Stomach (tissue), 9 donors: ENCODE measurements around the gene HIP1. TPM values are rescaled to one million over a fixed set of nuclear protein-coding genes. Genes with fewer than 3 reads are reported as not detected.
"Not testable (repeated sequence)": the region's sequence is repeated elsewhere in the genome, so short reads cannot be mapped to it uniquely, and the experiment has no call there.

Experiments
- DNase-seq, 2 donors: peaks; one replicate each; pipeline versions ENCODE4 v3.0.0 to v3.0.0-alpha.2; 2013 to 2019
- H3K27ac ChIP-seq, 5 donors: fragments of 200-600 bp in 4 of 5; sonication (generic) in 4 of 5; one replicate each; pipeline ENCODE4 v1.5.1; 2013 to 2019; ENCODE audit warnings: mild to moderate bottlenecking in 1 of 5, moderate library complexity in 1 of 5
- H3K27me3 ChIP-seq, 3 donors: fragments of 200-600 bp; sonication (generic); one replicate each; pipeline ENCODE4 v1.5.1; 2017 to 2019; ENCODE audit warnings: mixed run types in 1 of 3
- H3K36me3 ChIP-seq, 4 donors: fragments of 200-600 bp; sonication (generic); 1 replicate in 3 of 4; 2 replicates in 1 of 4; pipeline ENCODE4 v1.5.1; 2016 to 2019
- H3K4me1 ChIP-seq, 4 donors: fragments of 200-600 bp; sonication (generic); one replicate each; pipeline ENCODE4 v1.5.1; 2016 to 2019
- H3K4me3 ChIP-seq, 4 donors: fragments of 200-600 bp; sonication (generic) in 3 of 4; one replicate each; pipeline ENCODE4 v1.5.1; 2016 to 2019; ENCODE audit warnings: mild to moderate bottlenecking in 1 of 4
- H3K9me3 ChIP-seq, 4 donors: fragments of 200-600 bp; sonication (generic); one replicate each; pipeline ENCODE4 v1.5.1; 2016 to 2019
- EP300 ChIP-seq: sonication (generic); formaldehyde crosslinking; IDR thresholded peaks from one replicate; pipeline ENCODE4 v1.6.1; 2017; ENCODE audit warnings: antibody characterized with exemption
- POLR2A ChIP-seq, 4 donors: fragments of 450-650 bp; IDR thresholded peaks; one replicate each; pipeline ENCODE4 v1.6.1; 2016; ENCODE audit warnings: antibody characterized with exemption in 4 of 4, control low read depth in 2 of 4, mild to moderate bottlenecking in 1 of 4, moderate library complexity in 1 of 4
- POLR2AphosphoS5 ChIP-seq, 3 donors: sonication (generic); formaldehyde crosslinking; IDR thresholded peaks; one replicate each; pipeline ENCODE4 v1.6.1; 2016; ENCODE audit warnings: antibody characterized with exemption in 3 of 3
- WGBS, 5 donors: extraction: QIAGEN DNeasy Blood & Tissue Kit in 3 of 5; methylation state at CpG; one replicate each; pipeline versions ENCODE4 v1.1.5 to v1.1.7; 2013 to 2018; 5-methylcytosine and 5-hydroxymethylcytosine counted together
- intact Hi-C: fragments of 100-400 bp; cut with DNase I; formaldehyde crosslinking; loops from one replicate; pipeline ENCODE4 v1.15.1; 2023; ENCODE audit warnings: low total_unique reads
- polyA plus RNA-seq, 3 donors: library from polyadenylated mRNA; stranded (reverse); fragments of 200-250 nt; gene quantifications; one replicate each; pipeline ENCODE4 v1.2.3, GENCODE V29; 2013
- total RNA-seq, 5 donors: library from RNA; depleted of rRNA; stranded (reverse); fragments of >200 nt; gene quantifications; one replicate each; pipeline versions ENCODE4 v1.1.0 to v1.2.3, GENCODE V29; 2014 to 2016
- TF ChIP-seq, protein P1 (sequence below), 7 experiments: fragments of 450-650 bp in 4 of 7; fragments of 200-600 bp in 3 of 7; sonication (generic) in 3 of 7; IDR thresholded peaks; one replicate each; pipeline ENCODE4 v1.5.1; 2016 to 2019; ENCODE audit warnings: antibody characterized with exemption in 7 of 7, control low read depth in 2 of 7, mild to moderate bottlenecking in 1 of 7
- donor health status: healthy with polysubstance abuse.
- donor health status: Bipolar disorder and iron deficiency.
- donor health status: healthy.

HIP1 gene
- total and polyA plus RNA-seq, 8 donors: 2.8 to 15.8 (median 6.8) TPM

DNA sequence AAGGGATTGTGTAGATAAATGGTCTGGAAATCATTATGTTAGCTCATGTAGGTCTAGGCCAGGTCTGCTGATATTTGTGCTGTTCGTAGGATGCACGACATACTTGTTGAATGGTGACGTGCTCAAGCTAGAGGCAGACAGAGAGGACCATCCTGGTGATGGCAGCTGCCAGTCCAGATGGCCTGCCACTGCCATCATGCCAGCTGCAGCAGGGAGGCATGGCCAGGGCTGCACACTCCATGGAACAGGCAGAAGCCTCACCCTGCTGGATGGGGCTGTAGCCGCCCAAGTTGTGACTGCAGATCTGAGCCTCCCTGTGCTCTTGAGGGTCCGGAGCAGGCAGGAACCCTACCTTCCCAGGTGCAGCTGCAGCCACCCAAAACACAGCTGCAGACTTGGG, 166.3 kb downstream of the HIP1 start:
- Histone ChIP-seq H3K4me1 (no peaks in the 10 kb centered on the region), H3K27me3 (no peaks in the 10 kb centered on the region), H3K36me3 (peaks cover 19 to 57% (median 54%) of the 10 kb centered on the region in 4 donors), H3K4me3 (no peak overlapping the region), H3K27ac (no peak overlapping the region), H3K9me3 (no peaks in the 10 kb centered on the region)
- 92 to 99% (median 96%) methylated on average over 4 to 5 of the region's 5 CpGs for WGBS, 5 donors
- TF ChIP-seq, protein P1, sequence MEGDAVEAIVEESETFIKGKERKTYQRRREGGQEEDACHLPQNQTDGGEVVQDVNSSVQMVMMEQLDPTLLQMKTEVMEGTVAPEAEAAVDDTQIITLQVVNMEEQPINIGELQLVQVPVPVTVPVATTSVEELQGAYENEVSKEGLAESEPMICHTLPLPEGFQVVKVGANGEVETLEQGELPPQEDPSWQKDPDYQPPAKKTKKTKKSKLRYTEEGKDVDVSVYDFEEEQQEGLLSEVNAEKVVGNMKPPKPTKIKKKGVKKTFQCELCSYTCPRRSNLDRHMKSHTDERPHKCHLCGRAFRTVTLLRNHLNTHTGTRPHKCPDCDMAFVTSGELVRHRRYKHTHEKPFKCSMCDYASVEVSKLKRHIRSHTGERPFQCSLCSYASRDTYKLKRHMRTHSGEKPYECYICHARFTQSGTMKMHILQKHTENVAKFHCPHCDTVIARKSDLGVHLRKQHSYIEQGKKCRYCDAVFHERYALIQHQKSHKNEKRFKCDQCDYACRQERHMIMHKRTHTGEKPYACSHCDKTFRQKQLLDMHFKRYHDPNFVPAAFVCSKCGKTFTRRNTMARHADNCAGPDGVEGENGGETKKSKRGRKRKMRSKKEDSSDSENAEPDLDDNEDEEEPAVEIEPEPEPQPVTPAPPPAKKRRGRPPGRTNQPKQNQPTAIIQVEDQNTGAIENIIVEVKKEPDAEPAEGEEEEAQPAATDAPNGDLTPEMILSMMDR (IDR thresholded peaks at IDR 0.05): no peak
- TF ChIP-seq POLR2AphosphoS5 (IDR thresholded peaks at IDR 0.05): no peak
- DNase-seq: no peak
- intact Hi-C loops: no loop called here

DNA sequence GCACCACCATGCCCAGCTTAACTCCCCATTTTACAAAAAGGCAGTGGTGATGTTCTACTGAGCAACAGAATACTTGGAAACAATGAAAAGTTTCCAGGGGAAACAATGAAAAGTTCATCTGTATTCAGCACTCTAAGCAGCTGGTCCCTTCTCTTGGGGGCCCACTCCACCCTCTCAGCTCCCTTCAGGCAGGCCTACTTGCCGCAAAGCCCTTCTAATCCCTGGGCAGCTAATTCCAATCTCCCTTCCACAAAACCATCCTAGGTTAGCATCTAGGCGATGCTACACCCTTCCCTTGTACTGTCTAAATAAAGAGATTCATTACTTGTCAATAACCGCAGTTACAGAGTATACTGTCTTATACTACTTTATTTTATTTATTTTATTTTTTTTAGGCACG, 167.5 kb downstream of the HIP1 start:
- Histone ChIP-seq H3K27me3 (no peaks in the 10 kb centered on the region), H3K36me3 (peaks cover 22 to 67% (median 63%) of the 10 kb centered on the region in 4 donors), H3K27ac (no peak overlapping the region), H3K4me3 (no peak overlapping the region), H3K9me3 (no peaks in the 10 kb centered on the region), H3K4me1 (no peaks in the 10 kb centered on the region)
- no peak for DNase-seq
- intact Hi-C loops: no loop called here
- 96 to 99% (median 97%) methylated on average over 4 of the region's 4 CpGs for WGBS, 5 donors
- TF ChIP-seq POLR2A (IDR thresholded peaks at IDR 0.05) (no peak), POLR2AphosphoS5 (IDR thresholded peaks at IDR 0.05) (no peak)

DNA sequence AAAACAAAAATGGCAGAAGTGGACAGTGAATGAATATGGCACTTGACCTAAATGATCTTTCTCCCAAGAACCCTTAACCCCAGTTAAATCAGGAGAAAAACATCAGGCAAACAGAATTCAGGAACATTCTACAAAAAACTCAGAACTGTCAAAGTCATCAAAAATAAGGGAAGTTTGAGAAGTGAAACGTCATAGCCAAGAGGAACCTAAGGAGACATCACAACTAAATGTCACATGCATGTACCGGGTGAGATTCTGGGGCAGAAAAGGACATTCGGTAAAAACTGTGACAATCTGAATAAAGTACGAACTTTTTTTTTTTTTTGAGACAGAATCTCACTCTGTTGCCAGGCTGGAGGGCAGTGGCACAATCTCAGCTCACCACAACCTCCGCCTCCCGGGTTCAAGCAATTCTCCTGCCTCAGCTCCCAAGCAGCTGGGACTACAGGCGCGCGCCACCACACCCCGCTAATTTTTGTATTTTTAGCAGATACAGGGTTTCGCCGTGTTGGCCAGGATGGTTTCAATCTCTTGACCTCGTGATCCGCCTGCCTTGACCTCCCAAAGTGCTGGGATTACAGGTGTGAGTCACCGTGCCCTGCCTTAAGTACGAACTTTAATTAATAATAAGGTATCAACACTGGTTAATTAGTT, 169.0 kb downstream of the HIP1 start:
- H3K27me3 ChIP-seq, H3K4me3 ChIP-seq, H3K9me3 ChIP-seq, intact Hi-C loops: not testable (repeated sequence)
- peak in 1 of 2 donors; percentile 17 for DNase-seq
- Histone ChIP-seq H3K27ac (peak overlapping the region in 2 of 5 donors; percentile 60), H3K36me3 (peaks cover 21 to 77% (median 66%) of the 10 kb centered on the region in 4 donors), H3K4me1 (peaks cover 0 to 12% (median 0%) of the 10 kb centered on the region in 4 donors)
- 89 to 94% (median 92%) methylated on average over 16 of the region's 16 CpGs for WGBS, 5 donors

DNA sequence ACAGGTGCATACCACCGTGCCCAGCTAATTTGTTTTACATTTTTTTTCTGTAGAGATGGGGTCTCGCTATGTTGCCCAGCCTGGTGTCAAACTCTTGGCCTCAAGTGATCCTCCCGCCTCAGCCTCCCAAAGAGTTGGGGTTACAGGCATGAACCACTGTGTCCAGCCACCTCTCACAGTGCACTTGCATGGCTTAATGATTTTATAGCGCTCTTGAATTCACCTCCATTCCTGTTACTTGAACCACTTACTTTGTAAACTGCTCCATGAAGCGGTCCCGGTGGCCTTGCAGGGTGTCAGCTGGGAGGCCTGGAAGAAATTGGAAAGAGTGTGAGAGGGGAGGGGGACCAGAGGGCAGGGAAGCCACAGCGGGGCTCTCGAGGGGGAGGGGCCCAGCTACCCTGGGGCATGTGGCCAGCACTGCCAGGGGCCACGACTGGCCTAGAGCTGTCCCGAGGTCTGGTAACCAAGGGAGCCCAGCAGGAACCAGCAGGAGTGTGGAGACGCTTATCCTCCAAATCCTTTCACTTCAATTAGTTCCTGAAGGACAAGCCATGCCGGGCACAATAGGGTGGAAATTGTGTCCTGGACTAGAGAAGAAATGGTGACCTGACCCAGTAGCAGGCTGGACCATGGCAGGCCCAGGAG, 170.7 kb downstream of the HIP1 start:
- DNase-seq: no peak
- Histone ChIP-seq H3K27me3 (no peaks in the 10 kb centered on the region), H3K4me3 (no peak overlapping the region), H3K36me3 (peaks cover 19 to 83% (median 67%) of the 10 kb centered on the region in 4 donors), H3K9me3 (no peaks in the 10 kb centered on the region), H3K4me1 (peaks cover 0 to 17% (median 0%) of the 10 kb centered on the region in 4 donors), H3K27ac (no peak overlapping the region)
- TF ChIP-seq EP300: no peak
- TF ChIP-seq, protein P1 (IDR thresholded peaks at IDR 0.05): no peak
- no peak for TF ChIP-seq POLR2A (IDR thresholded peaks at IDR 0.05)
- TF ChIP-seq POLR2AphosphoS5 (IDR thresholded peaks at IDR 0.05): no peak
- intact Hi-C loops: no loop called here
- WGBS, 5 donors: 91 to 95% (median 94%) methylated on average over 12 of the region's 12 CpGs

DNA sequence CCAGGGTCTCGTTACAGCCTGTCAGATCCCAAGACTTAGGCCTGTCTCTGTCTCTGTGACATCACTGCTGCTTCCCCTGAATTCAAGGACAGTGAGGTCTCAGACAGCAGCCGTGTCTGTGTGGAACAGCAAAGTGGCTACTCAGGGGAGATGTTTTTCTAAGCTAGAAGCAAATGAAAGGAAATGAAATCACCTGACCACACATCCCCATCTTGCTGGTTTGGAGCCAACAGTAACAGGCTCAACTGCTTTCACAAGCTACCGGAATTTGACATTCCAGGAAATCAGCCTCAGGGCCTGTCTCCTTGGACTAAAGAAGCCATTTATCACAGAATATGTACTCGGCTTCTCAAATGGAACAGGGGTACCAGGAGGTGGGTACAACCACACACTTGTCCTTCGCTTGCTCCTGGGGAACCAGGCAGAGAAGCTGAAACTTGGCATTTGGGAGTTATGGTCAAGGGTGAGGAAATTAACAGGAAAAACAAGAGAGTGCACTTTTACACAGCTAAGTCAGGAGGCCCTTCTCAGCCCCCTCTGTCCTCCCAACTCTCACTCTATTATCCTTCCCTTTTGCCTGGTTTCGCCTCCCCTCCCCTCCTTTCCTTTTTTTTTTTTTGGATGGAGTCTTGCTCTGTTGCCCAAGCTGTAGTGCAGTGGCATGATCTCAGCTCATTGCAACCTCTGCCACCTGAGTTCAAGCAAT, 173.5 kb downstream of the HIP1 start:
- intact Hi-C loops: no loop called here
- no peaks in the 10 kb centered on the region for H3K9me3 ChIP-seq
- H3K36me3 ChIP-seq: peaks cover 14 to 92% (median 70%) of the 10 kb centered on the region in 4 donors
- H3K27me3 ChIP-seq: no peaks in the 10 kb centered on the region
- 41 to 61% (median 47%) methylated on average over 6 of the region's 6 CpGs for WGBS, 5 donors
- TF ChIP-seq, protein P1 (IDR thresholded peaks at IDR 0.05): no peak
- no peak for TF ChIP-seq POLR2A (IDR thresholded peaks at IDR 0.05)
- no peak for TF ChIP-seq POLR2AphosphoS5 (IDR thresholded peaks at IDR 0.05)
- TF ChIP-seq EP300: no peak
- DNase-seq: peak; percentile 45 to 81
- H3K4me1 ChIP-seq: peaks cover 0 to 17% (median 0%) of the 10 kb centered on the region in 4 donors
- H3K27ac ChIP-seq: peak overlapping the region in 4 of 5 donors; percentile 26 to 72 (median 45)
- no peak overlapping the region for H3K4me3 ChIP-seq
